Ascending aorta (tissue), 2 donors: ENCODE results near the gene PLS3. TPM values are rescaled to one million over a fixed set of nuclear protein-coding genes. Genes with fewer than 3 reads are reported as not detected.
A peak's percentile ranks its signal among the peaks of the same experiment; 100 is the strongest.

ENCODE experiments used
- DNase-seq, 2 donors: peaks; one replicate each; pipeline ENCODE4 v3.0.0-alpha.2; 2019; ENCODE audit warnings: low spot score in 2 of 2
- H3K27ac ChIP-seq, 2 donors: fragments of 200-600 bp; sonication (generic); one replicate each; pipeline ENCODE4 v1.5.1; 2016 to 2017; ENCODE audit warnings: mild to moderate bottlenecking in 1 of 2
- H3K27me3 ChIP-seq: fragments of 200-600 bp; sonication (generic); one replicate; pipeline ENCODE4 v1.5.1; 2017
- H3K36me3 ChIP-seq, 2 donors: fragments of 200-600 bp; sonication (generic); one replicate each; pipeline ENCODE4 v1.5.1; 2016
- H3K4me1 ChIP-seq, 2 donors: fragments of 200-600 bp; sonication (generic); one replicate each; pipeline ENCODE4 v1.5.1; 2016 to 2017; ENCODE audit warnings: mild to moderate bottlenecking in 1 of 2
- H3K4me3 ChIP-seq, 2 donors: fragments of 200-600 bp; sonication (generic); one replicate each; pipeline ENCODE4 v1.5.1; 2016 to 2017; ENCODE audit warnings: mild to moderate bottlenecking in 1 of 2
- H3K9me3 ChIP-seq, 2 donors: fragments of 200-600 bp; sonication (generic); one replicate each; pipeline ENCODE4 v1.5.1; 2016
- intact Hi-C: fragments of 100-400 bp; cut with DNase I; formaldehyde crosslinking; loops from one replicate; pipeline ENCODE4 v1.15.1; 2023
- total RNA-seq: library from RNA; depleted of rRNA; stranded (reverse); fragments of >200 nt; gene quantifications from one replicate; pipeline ENCODE4 v1.1.0, GENCODE V29; 2016
- TF ChIP-seq, protein P1 (sequence below), 3 experiments: fragments of 200-600 bp in 2 of 3; fragments of 450-650 bp in 1 of 3; sonication (generic) in 2 of 3; IDR thresholded peaks; one replicate each; pipeline ENCODE4 v1.5.1; 2016 to 2019; ENCODE audit warnings: antibody characterized with exemption in 3 of 3, mild to moderate bottlenecking in 1 of 3, moderate library complexity in 1 of 3

PLS3 gene
- total RNA-seq, 1 donor from 2014 or later, result 155 TPM

DNA sequence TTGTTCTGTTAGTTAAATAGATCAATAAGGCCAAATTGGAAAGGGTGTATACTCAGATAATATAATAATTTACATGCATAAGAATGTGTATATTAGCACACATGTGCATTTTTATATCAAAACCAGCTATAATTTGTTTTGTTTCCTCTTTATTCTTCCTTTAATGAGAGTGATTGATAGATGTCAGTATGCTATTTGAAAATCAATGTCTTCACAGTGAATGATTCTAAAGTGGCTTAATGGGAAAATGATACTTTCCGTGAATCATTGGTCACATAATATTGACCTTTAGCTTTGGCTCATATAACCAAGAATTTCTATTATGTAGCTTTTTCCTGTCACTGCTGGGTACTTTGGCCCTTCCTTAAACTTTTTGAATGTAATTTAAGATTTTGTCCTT lies 48.6 kb downstream of the PLS3 start:
- Histone ChIP-seq H3K4me3 (no peak overlapping the region), H3K27me3 (no peaks in the 10 kb centered on the region), H3K9me3 (no peaks in the 10 kb centered on the region), H3K27ac (peak overlapping the region; percentile 30 to 49), H3K4me1 (peaks cover 0 to 4% of the 10 kb centered on the region in 2 donors), H3K36me3 (peaks cover 0 to 4% of the 10 kb centered on the region in 2 donors)
- TF ChIP-seq, protein P1, sequence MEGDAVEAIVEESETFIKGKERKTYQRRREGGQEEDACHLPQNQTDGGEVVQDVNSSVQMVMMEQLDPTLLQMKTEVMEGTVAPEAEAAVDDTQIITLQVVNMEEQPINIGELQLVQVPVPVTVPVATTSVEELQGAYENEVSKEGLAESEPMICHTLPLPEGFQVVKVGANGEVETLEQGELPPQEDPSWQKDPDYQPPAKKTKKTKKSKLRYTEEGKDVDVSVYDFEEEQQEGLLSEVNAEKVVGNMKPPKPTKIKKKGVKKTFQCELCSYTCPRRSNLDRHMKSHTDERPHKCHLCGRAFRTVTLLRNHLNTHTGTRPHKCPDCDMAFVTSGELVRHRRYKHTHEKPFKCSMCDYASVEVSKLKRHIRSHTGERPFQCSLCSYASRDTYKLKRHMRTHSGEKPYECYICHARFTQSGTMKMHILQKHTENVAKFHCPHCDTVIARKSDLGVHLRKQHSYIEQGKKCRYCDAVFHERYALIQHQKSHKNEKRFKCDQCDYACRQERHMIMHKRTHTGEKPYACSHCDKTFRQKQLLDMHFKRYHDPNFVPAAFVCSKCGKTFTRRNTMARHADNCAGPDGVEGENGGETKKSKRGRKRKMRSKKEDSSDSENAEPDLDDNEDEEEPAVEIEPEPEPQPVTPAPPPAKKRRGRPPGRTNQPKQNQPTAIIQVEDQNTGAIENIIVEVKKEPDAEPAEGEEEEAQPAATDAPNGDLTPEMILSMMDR (IDR thresholded peaks at IDR 0.05), result no peak
- intact Hi-C loops, result no loop called here
- no peak for DNase-seq

DNA sequence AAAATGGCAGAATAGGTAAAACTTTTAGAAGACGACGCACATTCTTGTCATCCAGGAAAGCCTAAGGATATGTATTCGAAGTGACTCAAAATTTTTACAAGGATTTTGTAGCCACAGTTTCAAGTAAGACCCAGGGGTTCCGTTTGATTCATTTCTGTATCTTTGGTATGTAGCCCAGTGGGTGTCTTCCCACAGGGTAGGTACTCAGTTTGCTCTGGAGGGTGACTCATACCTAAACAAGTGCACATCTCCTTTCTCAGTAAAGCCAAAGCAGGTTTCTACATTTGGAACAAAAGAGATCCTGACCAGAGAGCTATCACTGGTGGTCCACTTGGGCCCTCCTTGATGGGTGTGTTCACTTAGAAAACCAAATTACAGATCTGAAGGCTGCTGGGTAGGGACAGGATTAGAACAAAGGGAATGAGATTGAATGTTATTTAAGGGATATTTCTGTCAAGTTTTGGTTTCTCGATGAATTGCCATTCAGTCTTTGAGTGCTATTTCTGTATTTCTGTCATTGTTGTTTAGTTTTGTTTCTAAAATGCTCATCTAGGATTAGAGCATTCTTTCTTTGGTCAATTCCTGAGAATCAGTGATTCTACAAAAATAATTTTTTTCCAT lies 56.1 kb downstream of the PLS3 start:
- Histone ChIP-seq H3K27ac (peak overlapping the region; percentile 71 to 83), H3K27me3 (no peaks in the 10 kb centered on the region), H3K4me3 (no peak overlapping the region), H3K4me1 (peaks cover 0 to 7% of the 10 kb centered on the region in 2 donors), H3K9me3 (no peaks in the 10 kb centered on the region), H3K36me3 (no peaks in the 10 kb centered on the region)
- DNase-seq, result no peak
- intact Hi-C loops, result no loop called here
- TF ChIP-seq, protein P1 (IDR thresholded peaks at IDR 0.05), result no peak

DNA sequence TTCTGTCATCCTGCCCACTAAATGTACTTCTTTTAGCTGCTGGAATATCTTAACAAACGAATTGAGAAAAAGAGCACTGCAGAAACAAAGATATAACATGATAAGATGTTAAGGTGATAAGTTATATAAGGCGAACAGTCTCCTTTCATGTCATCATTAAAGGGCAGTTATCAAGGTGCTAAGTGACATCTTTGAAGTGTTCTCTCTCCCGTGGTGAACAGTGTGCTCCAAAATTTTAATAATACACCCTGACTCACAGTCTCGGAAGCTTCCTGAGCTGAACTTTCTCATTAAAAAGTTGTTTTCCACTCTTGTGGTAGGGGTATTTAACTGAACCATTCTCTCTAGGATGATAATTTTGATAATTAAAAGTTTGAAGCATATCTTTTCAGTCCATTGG lies 61.6 kb downstream of the PLS3 start:
- Histone ChIP-seq H3K4me1 (peaks cover 0 to 13% of the 10 kb centered on the region in 2 donors), H3K36me3 (peaks cover 0 to 12% of the 10 kb centered on the region in 2 donors), H3K27me3 (no peaks in the 10 kb centered on the region), H3K9me3 (no peaks in the 10 kb centered on the region), H3K27ac (peak overlapping the region; percentile 79 to 84), H3K4me3 (no peak overlapping the region)
- no peak for DNase-seq
- intact Hi-C loops, result no loop called here
- TF ChIP-seq, protein P1 (IDR thresholded peaks at IDR 0.05), result no peak

DNA sequence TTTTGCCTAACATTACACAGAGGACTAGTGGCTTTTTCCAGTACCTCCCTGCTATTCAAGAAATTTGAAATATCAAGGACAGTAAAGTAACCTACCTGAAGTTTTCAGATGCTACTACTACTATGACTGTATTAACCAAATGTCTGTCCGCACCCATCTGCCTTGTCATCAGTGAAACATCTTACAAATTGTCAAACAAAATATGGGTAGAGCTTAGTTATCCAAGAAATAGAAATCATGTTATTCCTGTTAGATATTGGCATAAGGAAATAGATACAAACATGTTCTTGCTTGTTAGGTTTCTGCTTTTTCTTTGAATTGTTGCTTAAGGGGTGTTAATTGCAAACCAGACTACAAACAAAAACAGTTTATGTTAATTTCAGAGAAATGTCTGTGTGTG lies 63.9 kb downstream of the PLS3 start:
- TF ChIP-seq, protein P1 (IDR thresholded peaks at IDR 0.05), result no peak
- H3K9me3 ChIP-seq, result no peaks in the 10 kb centered on the region
- intact Hi-C loops, result no loop called here

DNA sequence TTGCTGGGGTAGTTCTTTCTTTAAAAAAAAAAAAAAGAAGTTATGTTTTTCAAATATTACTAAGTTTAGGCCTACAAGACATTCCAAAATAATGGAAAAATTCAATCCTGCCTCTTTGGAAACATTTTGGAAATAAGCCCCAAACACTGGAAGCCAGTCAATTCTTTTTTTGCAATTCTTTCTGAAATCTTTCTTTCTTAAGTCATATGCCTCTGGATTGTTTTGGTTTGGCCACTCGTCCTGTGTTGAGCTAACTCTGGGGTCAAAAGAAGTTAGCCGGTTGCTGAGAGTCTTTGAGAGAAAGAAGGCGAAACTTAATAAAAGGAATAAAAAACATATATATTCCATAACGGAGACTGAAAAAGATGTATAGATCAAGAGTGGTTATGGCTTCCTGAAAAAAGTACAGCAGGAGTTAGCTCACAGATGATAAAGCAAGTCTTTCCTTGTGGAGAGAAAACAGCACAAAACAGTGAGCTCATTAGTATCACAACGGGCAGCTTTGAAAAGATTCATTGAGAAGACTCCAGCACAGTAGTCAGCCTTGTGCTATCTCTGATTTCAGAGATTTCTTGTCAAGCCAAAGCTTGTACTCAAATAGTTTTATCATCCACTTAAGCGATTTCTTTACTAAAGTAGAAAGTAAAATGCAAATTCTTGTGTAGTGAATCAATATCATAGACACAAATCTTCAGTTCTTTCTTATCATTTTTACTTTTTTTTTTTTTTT lies 64.8 kb downstream of the PLS3 start:
- DNase-seq, result no peak
- H3K27me3 ChIP-seq, result no peaks in the 10 kb centered on the region
- no peaks in the 10 kb centered on the region for H3K9me3 ChIP-seq
- H3K36me3 ChIP-seq, result peaks cover 0 to 12% of the 10 kb centered on the region in 2 donors
- TF ChIP-seq, protein P1 (IDR thresholded peaks at IDR 0.05), result no peak
- intact Hi-C loops, result no loop called here
- H3K4me1 ChIP-seq, result peaks cover 2 to 13% of the 10 kb centered on the region in 2 donors
- no peak overlapping the region for H3K4me3 ChIP-seq
- peak overlapping the region; percentile 66 to 79 for H3K27ac ChIP-seq

More for the DNA sequence above, 63.9 kb downstream of the PLS3 start:
- Histone ChIP-seq H3K4me1 (peaks cover 0 to 13% of the 10 kb centered on the region in 2 donors), H3K4me3 (no peak overlapping the region), H3K27me3 (no peaks in the 10 kb centered on the region), H3K27ac (peak overlapping the region; percentile 79 to 84), H3K36me3 (peaks cover 0 to 12% of the 10 kb centered on the region in 2 donors)
- no peak for DNase-seq
